IMR-90 (cell line): Measurements from ENCODE around the gene NUFIP1. TPM values are rescaled to one million over a fixed set of nuclear protein-coding genes. Genes with fewer than 3 reads are reported as not detected.
A peak's percentile ranks its signal among the peaks of the same experiment; 100 is the strongest.
"Not testable (repeated sequence)": the region's sequence is repeated elsewhere in the genome, so short reads cannot be mapped to it uniquely, and the experiment has no call there.

Experiments
- ATAC-seq: fragments of 200-7000 bp; cut with Tn5 transposase; 2 replicates; pipeline ENCODE4 v1.9.1; 2020; ENCODE audit warnings: low read depth, mild to moderate bottlenecking, moderate library complexity
- BruUV-seq: library from RNA; stranded (reverse); fragments of 400-500 nt; replicated peaks from 2 replicates; lab custom pipeline; 2021; lab: Mats Ljungman, UMichigan
- CTCF ChIA-PET: fragments of 300-600 bp; formaldehyde crosslinking; extraction: SDS; loops from one replicate; lab custom pipeline; 2021; ENCODE audit warnings: antibody characterized with exemption; lab: Yijun Ruan, JAX
- POLR2A ChIA-PET: fragments of 300-600 bp; sonication (Branson Sonifier 250); formaldehyde crosslinking; loops from one replicate; lab custom pipeline; 2022; ENCODE audit warnings: antibody characterized with exemption; ENCODE audit not compliant: unreplicated experiment; lab: Charles Lee
- DNase-seq: peaks from one replicate; pipeline ENCODE4 v3.0.0; 2013
- H2AFZ ChIP-seq: replicated peaks from 2 replicates; pipeline ENCODE3; 2013; ENCODE audit warnings: low read length, mild to moderate bottlenecking; ENCODE audit not compliant: poor library complexity
- H2AK5ac ChIP-seq: 2 replicates; pipeline ENCODE4 v1.6.1; 2013; ENCODE audit warnings: low read depth, low read length, inconsistent platforms
- H2AK9ac ChIP-seq: replicated peaks from 2 replicates; pipeline ENCODE3; 2013; ENCODE audit warnings: mild to moderate bottlenecking, low read depth, low read length, moderate library complexity; ENCODE audit not compliant: poor library complexity
- H2BK120ac ChIP-seq: 2 replicates; pipeline ENCODE4 v1.6.1; 2013; ENCODE audit warnings: low read depth, low read length, inconsistent platforms
- H2BK15ac ChIP-seq: 3 replicates; pipeline ENCODE4 v1.6.1; 2013; ENCODE audit warnings: low read depth, low read length, inconsistent platforms
- H2BK20ac ChIP-seq: 2 replicates; pipeline ENCODE4 v1.6.1; 2013; ENCODE audit warnings: low read depth, mild to moderate bottlenecking, inconsistent platforms, low read length, moderate library complexity
- H2BK5ac ChIP-seq: 2 replicates; pipeline ENCODE4 v1.6.1; 2013; ENCODE audit warnings: mild to moderate bottlenecking, low read depth, low read length, inconsistent platforms; ENCODE audit not compliant: poor library complexity, severe bottlenecking
- H3K14ac ChIP-seq: replicated peaks from 2 replicates; pipeline ENCODE4 v1.6.1; 2013; ENCODE audit warnings: low read depth, low read length, inconsistent platforms
- H3K18ac ChIP-seq: 2 replicates; pipeline ENCODE4 v1.6.1; 2013; ENCODE audit warnings: low read depth, low read length, control low read depth
- H3K23ac ChIP-seq: 2 replicates; pipeline ENCODE4 v1.6.1; 2013; ENCODE audit warnings: low read depth, low read length, inconsistent platforms
- H3K27ac ChIP-seq: 2 replicates; pipeline ENCODE4 v1.5.1; 2013; ENCODE audit warnings: mild to moderate bottlenecking, control low read depth, low read length; ENCODE audit not compliant: insufficient read depth
- H3K27me3 ChIP-seq: 2 replicates; pipeline ENCODE4 v1.6.1; 2013; ENCODE audit warnings: low read length; ENCODE audit not compliant: control insufficient read depth, insufficient read depth
- H3K36me3 ChIP-seq: 2 replicates; pipeline ENCODE4 v1.6.1; 2013; ENCODE audit warnings: low read length, mixed read lengths; ENCODE audit not compliant: control insufficient read depth, insufficient read depth
- H3K4ac ChIP-seq: 2 replicates; pipeline ENCODE4 v1.6.1; 2013; ENCODE audit warnings: low read depth, low read length, inconsistent platforms
- H3K4me1 ChIP-seq: 2 replicates; pipeline ENCODE4 v1.6.1; 2013; ENCODE audit warnings: low read length, mixed read lengths; ENCODE audit not compliant: control insufficient read depth, insufficient read depth
- H3K4me2 ChIP-seq: 2 replicates; pipeline ENCODE4 v1.6.1; 2013; ENCODE audit warnings: low read depth, mild to moderate bottlenecking, control low read depth, low read length, moderate library complexity
- H3K4me3 ChIP-seq: 2 replicates; pipeline ENCODE4 v1.5.1; 2013; ENCODE audit warnings: low read depth, mild to moderate bottlenecking, control low read depth, low read length, moderate library complexity; ENCODE audit not compliant: insufficient read depth
- H3K56ac ChIP-seq: 2 replicates; pipeline ENCODE4 v1.6.1; 2013; ENCODE audit warnings: low read length, inconsistent platforms; ENCODE audit not compliant: insufficient read depth; ENCODE audit errors: extremely low read depth
- H3K79me1 ChIP-seq, 2 experiments: 2 replicates each; pipeline ENCODE4 v1.6.1; 2013; ENCODE audit warnings: low read length in 2 of 2, inconsistent platforms in 1 of 2, low read depth in 1 of 2
- H3K9ac ChIP-seq: 2 replicates; pipeline ENCODE4 v1.6.1; 2013; ENCODE audit warnings: low read depth, low read length, control low read depth
- H3K9me1 ChIP-seq: 2 replicates; pipeline ENCODE4 v1.6.1; 2013; ENCODE audit warnings: low read length, inconsistent platforms; ENCODE audit not compliant: insufficient read depth
- H3K9me3 ChIP-seq: 2 replicates; pipeline ENCODE4 v1.6.1; 2013; ENCODE audit warnings: low read length; ENCODE audit not compliant: control insufficient read depth, insufficient read depth
- H4K20me1 ChIP-seq: 2 replicates; pipeline ENCODE4 v1.6.1; 2013; ENCODE audit warnings: low read length, inconsistent platforms; ENCODE audit not compliant: insufficient read depth
- H4K5ac ChIP-seq: 2 replicates; pipeline ENCODE4 v1.6.1; 2013; ENCODE audit warnings: mild to moderate bottlenecking, low read depth, low read length, control low read depth
- H4K8ac ChIP-seq, 2 experiments: 2 replicates each; pipeline ENCODE4 v1.6.1; 2013; ENCODE audit warnings: low read depth in 2 of 2, low read length in 2 of 2, control low read depth in 1 of 2, inconsistent platforms in 1 of 2
- H4K91ac ChIP-seq: 2 replicates; pipeline ENCODE4 v1.6.1; 2013; ENCODE audit warnings: low read depth, low read length, inconsistent platforms; ENCODE audit not compliant: insufficient read depth
- CEBPB ChIP-seq: IDR thresholded peaks from 2 replicates; pipeline ENCODE4 v1.6.1; 2012; ENCODE audit warnings: low read depth, low read length, improper control_type of control experiment
- FOS ChIP-seq: fragments of 150-350 bp; IDR thresholded peaks from 2 replicates; pipeline ENCODE4 v1.6.1; 2016; ENCODE audit warnings: low read depth, low read length
- WGBS, 2 experiments: methylation state at CpG; one replicate each; pipeline versions ENCODE4 v1.1.5 to v1.1.7; 2013; ENCODE audit warnings: missing lambda C conversion rate in 2 of 2; ENCODE audit not compliant: insufficient read length in 1 of 2; ENCODE audit errors: extremely low coverage in 2 of 2; 5-methylcytosine and 5-hydroxymethylcytosine counted together
- dilution Hi-C: fragments of 300-500 bp; cut with HindIII; formaldehyde crosslinking; loops from one replicate; pipeline ENCODE4 v1.14.3; 2018; ENCODE audit warnings: low sequenced_read_pairs; ENCODE audit not compliant: unreplicated experiment
- in situ Hi-C: fragments of 300-500 bp; cut with MboI; formaldehyde crosslinking; loops from 3 replicates; pipeline ENCODE4 v1.14.3; 2019; ENCODE audit warnings: low sequenced_read_pairs, inconsistent platforms, mixed read lengths
- intact Hi-C: fragments of 100-400 bp; cut with micrococcal nuclease; formaldehyde crosslinking; loops from 2 replicates; pipeline ENCODE4 v1.10.0; 2022
- polyA plus RNA-seq, 3 experiments: library from polyadenylated mRNA; depleted of rRNA; stranded (reverse); fragments of >200 nt; gene quantifications; 2 replicates each; pipeline ENCODE4 v1.2.3, GENCODE V29; 2012; ENCODE audit warnings: low replicate concordance in 1 of 3
- total RNA-seq: library from RNA; depleted of rRNA; stranded (reverse); fragments of >200 nt; gene quantifications from 2 replicates; pipeline ENCODE4 v1.2.3, GENCODE V29; 2012

The NUFIP1 gene
- total and polyA plus RNA-seq, 2 of the 4 experiments (the other 2 are of a cell fraction) = 1.4 to 2.3 TPM

- in situ Hi-C loops, dilution Hi-C loops, BruUV-seq, H3K9ac ChIP-seq, H3K4me3 ChIP-seq, H2AK5ac ChIP-seq, CTCF ChIA-PET, H2AFZ ChIP-seq, H3K23ac ChIP-seq, intact Hi-C loops, POLR2A ChIA-PET, H4K20me1 ChIP-seq, H3K27me3 ChIP-seq, H2BK15ac ChIP-seq, H3K14ac ChIP-seq, H2AK9ac ChIP-seq, H3K79me1 ChIP-seq, H3K9me1 ChIP-seq, H3K4me2 ChIP-seq, H3K4me1 ChIP-seq, H3K9me3 ChIP-seq: not testable (repeated sequence)
- H4K8ac ChIP-seq = peak overlapping the region; percentile 62 to 77; a peak in 3 of 4 replicates
- peak; percentile 45 for ATAC-seq
- peaks cover 17% of the 10 kb centered on the region; the same call in 1 of the 2 replicates for H3K36me3 ChIP-seq
- TF ChIP-seq CEBPB (peak; percentile 74), FOS (peak; percentile 83)
- H3K56ac ChIP-seq = peak overlapping the region; percentile 62; the same call in 1 of the 2 replicates
- no CpG with 5 or more reads among the region's 7 CpGs for WGBS, 2 experiments
- peak overlapping the region; percentile 90; the same call in 1 of the 2 replicates for H2BK20ac ChIP-seq
- H2BK5ac ChIP-seq = peak overlapping the region; percentile 97
- H3K18ac ChIP-seq = peak overlapping the region; percentile 81
- H4K5ac ChIP-seq = 0 out of 2 replicates have a peak overlapping the region, but pooled peaks have one; percentile 40
- H3K27ac ChIP-seq = peak overlapping the region; percentile 100
- H2BK120ac ChIP-seq = peak overlapping the region; percentile 94
- peak overlapping the region; percentile 87; the same call in 1 of the 2 replicates for H3K4ac ChIP-seq
- H4K91ac ChIP-seq = peak overlapping the region; percentile 24; the same call in 1 of the 2 replicates
- peak; percentile 92 for DNase-seq
Observed at GRCh38 chr13:45019981-45020380, 30.7 kb upstream of the NUFIP1 start.
